Cardiac septum (tissue), 1 donor: Measurements from ENCODE around the gene FAM240A. TPM values are rescaled to one million over a fixed set of nuclear protein-coding genes. Genes with fewer than 3 reads are reported as not detected.
"Not testable (repeated sequence)": the region's sequence is repeated elsewhere in the genome, so short reads cannot be mapped to it uniquely, and the experiment has no call there.

Experiments used
- DNase-seq: peaks from one replicate; pipeline ENCODE4 v3.0.0-alpha.2; 2020; ENCODE audit warnings: low spot score
- intact Hi-C: fragments of 100-400 bp; cut with DNase I; formaldehyde crosslinking; loops from one replicate; pipeline ENCODE4 v1.14.0; 2022
- long read RNA-seq: library from polyadenylated mRNA; unstranded; transcript quantifications from one replicate; pipeline ENCODE4 v2.0.0, GENCODE V29; 2021
- total RNA-seq: library from RNA; stranded (reverse); fragmentation: NEBNext Ultra II Directional; extraction: Animal tissue kit (Norgen Biotek cat#: 25700); gene quantifications from one replicate; pipeline ENCODE4 v1.2.1, GENCODE V29; 2021
- donor health status: DM: no; HTN: no; CAD: no.

Gene FAM240A
- not detected for total RNA-seq
- long read RNA-seq: 0 reads

DNA sequence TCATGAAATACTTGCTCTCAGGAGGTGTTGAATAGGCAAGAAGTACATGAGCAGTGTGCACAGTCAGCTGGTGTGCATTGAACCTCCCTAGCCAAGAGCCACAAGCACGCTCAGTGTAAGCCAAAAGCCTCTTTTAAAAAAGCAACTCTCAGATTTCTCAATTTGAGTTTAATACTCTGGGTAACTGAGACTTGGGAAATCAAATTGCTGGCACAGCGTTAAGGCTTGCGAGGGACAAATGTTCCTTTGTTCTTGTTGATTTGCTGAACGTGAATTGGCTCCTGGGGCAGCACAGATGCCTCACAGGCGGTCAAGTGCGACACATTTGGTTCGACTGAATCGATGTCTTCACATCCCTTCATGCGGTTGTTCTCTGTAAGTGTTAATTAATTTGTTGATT is at the start of gene FAM240A:
FAM240A (plus strand) TSS at position 202 of the 400 bp plus-strand sequence; CDS start at position 361, 159 bp downstream.
- DNase-seq: no peak
- intact Hi-C loops: no loop called here

DNA sequence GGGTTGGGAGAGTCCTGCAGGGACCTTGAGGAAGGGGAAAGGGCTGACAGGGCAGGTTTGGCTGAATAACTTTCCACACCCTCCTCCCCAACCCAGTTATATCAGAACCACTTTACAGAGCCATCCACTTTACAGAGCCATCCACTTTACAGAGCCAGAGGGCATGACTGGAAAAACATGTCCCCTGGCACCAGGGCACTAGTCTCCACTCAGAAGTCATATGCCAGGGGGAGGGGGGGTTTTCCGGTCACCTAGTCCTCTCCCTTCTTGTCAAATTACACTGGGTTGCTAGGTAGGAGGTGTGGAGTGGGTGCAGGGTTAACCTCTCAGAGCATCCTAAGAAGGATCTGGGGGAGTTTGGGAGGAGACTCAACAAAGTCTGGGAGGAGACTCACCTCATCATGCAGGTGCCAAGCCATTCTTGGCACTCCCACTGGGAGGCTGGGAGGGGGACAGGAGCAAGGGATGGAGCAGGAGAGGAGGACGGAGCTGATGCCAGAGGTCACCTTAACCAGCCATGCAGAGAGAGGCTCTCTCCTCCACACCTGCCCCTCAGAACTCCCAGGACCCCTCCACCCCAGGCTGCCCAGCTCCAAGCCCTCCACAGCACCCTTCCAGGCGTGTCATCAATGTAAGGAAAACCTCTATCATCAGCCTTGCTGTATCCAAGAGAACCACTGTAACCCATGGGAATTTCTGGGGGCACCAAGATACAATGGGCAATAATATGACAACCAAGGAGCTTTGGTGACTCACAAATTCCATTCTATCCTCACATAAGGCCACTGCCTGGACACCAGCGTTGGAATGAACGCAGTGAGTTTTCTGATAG is 47.9 kb upstream of the FAM240A start:
- intact Hi-C loops: no loop called here
- peak; percentile 83 for DNase-seq

DNA sequence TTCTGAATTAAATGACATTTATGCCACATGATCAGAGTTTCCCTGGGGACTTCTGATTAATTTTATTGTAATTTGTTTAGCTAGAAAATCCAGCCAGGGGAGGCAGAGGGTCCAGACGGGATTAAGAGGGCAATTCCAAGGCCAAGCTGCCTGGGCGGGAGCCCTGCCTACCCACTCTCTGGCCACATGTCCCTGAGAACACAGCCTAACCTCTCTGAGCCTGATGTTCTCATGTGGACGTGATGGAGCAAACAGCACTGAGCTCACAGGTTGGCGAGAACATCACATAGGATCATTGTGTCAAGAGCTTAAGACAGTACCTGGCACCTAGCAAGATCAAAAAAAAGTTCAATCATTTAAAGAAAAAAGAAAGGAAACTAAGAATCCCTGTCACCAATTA is 47.2 kb upstream of the FAM240A start:
- intact Hi-C loops: no loop called here
- no peak for DNase-seq

DNA sequence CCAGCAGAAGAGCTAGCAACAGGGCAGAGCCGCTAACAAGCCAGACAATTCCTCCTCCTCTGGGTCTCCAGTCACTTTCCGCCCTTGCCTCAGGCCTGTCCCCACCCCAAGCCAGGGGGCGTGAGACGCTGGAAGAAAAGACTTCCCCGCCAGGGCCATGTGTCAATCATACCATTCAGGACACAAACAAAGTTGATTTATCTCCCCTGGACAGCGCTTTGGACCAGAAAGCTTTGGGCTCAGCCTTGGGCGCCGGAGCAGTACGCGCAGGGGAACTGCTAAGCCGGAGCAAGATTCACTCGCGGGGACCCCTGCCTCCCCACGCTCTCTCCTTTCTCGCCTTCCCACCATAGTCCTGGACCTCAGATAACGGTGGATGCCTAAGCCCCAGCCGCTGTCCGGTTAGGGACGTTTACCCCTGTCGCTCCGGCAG is 46.7 kb upstream of the FAM240A start:
- intact Hi-C loops: loop anchor here (1.0 to 2.0 kb wide), 3 partner anchors 95 to 298 kb away; partner anchors contain the start of gene MYL3
- peak; percentile 79 for DNase-seq

DNA sequence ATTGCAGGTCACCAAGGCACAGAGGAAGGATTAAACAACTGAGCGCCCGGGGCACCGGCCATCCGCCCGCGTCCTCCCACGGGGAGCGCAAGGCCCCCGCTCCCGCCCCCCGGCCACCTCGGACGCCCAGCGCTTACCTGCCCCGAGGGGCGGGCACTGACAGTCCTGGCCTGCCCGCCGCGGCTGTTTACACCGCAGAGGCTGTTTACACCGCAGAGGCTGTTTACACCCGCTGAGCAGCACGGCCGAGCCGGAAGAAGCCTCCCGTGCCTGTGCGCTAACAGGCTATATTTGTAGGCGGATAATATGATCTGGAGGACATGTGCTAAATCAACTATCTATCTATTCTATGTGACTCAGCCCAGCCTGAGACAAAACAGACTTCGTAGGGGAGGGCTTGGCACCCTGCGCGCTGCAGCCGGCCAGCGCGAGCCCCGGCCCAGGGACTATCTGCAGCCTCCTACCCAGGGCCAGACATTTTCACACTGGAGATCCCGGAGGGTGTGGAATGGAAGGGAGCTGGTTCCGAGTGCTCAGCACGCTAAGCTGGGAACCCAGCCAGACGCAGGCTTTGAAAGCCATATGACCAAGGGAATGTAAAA is 46.2 kb upstream of the FAM240A start, which contains the start of gene LRRC2:
LRRC2 (minus strand) TSS at position 263 of the 602 bp plus-strand sequence. CDS start 14,711 bp downstream, outside the sequence.
- intact Hi-C loops: loop anchor here (1.0 to 2.0 kb wide), 3 partner anchors 94 to 297 kb away; partner anchors contain the start of gene MYL3
- DNase-seq: peak; percentile 84

DNA sequence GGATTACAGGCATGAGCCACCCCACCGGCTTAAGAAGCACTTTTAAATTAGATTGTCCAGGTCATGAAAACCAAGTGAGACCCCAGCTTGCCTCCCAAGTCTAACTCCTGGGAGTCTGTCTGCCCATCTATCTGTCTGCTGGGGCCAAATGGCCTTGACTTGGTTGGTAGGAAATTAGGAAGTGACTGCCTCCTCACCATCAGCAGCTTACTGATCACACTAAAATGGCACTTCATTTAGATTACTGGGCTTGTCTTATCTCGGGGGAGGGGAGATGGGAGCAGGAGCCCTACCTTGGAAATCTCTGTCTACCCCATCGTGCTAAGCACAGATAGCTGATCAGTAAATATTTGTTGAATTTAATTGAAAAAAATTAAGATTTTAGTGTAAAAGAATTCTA is 40.6 kb upstream of the FAM240A start:
- no peak for DNase-seq
- intact Hi-C loops: loop anchor here (5.0 kb wide), 1 partner anchor 56 kb away; no protein-coding TSS in a partner anchor

DNA sequence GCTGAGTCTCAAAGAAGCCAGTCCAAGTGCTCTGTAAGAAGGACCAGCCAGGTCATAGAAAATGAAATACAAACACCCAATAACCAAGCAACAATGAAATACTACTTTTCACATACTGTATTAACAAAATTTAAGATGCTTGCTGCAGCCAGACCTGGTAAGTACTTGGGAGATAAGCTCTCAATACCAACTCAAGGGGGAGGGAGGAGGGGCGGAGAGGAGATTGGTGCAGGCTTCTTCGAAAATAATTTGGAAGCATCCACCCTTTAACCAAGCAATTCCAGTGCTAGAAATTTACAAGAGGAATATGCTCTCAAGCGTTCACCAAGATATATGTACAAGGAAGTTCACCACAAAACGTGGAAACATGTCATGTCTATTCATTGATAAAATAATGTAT is 38.6 kb upstream of the FAM240A start:
- no peak for DNase-seq
- intact Hi-C loops: loop anchor here (5.0 kb wide), 1 partner anchor 54 kb away; no protein-coding TSS in a partner anchor

DNA sequence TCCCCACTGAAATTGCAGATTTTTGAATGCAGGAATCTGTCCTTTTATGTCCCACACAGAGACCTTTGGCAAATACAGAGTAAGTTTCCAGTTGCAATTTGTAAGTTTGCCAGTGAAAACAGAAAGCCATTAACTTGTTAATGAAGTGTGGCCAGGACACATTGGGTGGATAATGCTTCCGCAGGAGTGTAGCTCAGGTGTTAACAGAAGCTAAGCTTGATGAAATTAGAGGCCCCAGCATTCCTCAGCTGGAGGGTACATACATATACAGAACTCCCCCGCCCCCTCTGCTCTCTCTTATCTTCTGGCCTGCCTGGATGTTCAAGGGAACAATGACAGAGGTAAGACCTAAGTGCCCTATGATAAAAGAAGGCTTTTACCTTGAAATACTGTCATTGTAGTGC is 38.1 kb upstream of the FAM240A start:
- no peak for DNase-seq
- intact Hi-C loops: loop anchor here (5.0 kb wide), 1 partner anchor 53 kb away; no protein-coding TSS in a partner anchor

DNA sequence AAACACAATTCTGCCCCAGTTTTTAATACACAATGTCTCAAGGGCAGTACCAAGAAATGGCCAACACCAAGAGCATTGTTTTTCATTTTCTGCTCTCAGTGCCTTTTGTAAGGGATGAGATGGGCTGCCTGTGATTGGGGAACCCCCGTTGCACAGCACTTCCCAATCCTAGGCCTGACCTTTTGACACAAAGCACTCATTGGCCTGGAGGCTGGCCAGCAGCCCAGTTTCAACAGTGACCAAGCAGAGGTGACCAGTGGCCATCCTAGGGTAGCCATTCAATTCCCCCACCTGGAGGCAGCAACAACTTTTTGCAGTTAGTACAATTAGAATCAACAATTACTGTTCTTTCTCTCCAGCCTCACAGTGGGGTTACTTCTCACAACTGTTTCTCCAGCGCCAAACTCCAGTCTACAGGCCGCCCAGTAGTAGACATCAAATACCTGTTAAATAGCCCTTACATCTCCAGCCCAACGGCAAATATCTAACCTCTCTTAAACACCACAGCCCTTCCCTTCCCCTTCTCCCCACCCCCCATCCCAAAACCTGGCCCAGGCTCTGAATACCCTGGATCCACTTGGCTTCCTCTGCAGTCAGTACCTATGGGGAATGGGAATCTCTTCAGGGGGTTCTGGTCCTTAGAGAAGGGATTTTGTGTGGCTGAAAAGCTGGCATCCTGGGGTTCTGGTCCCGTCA is 37.3 kb upstream of the FAM240A start:
- DNase-seq: no peak
- intact Hi-C loops: loop anchor here (5.0 kb wide), 1 partner anchor 52 kb away; no protein-coding TSS in a partner anchor

DNA sequence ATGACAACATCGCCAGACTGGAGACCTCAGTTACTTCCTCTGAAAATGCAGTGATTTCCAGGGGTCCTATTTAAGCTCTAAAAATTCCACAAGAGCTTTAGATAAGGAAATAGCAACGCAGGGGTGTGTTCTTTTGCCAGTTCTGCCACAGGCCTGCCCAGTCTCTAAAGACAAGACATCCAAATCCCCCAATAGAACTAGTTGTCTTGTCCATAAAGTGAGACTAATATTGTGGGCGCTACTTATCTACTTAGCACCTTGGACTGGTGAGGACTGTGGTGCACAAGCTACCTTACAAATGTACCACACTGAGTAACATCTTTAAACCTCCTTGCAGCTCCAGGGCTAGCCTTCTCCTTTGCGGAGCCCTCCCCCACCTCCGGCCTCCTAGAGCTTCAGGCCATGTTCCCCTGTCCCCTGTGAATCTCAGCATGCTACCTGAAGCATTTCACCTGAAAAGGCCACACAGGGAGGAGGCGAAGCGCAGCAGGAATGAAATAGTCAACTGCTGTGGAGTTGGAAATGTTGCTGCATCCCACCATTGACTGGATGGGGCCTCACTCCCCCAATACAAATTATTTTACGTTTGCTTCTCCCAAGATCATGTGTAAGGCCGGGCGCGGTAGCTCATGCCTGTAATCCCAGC is 36.6 kb upstream of the FAM240A start:
- DNase-seq: no peak
- intact Hi-C loops: no loop called here

DNA sequence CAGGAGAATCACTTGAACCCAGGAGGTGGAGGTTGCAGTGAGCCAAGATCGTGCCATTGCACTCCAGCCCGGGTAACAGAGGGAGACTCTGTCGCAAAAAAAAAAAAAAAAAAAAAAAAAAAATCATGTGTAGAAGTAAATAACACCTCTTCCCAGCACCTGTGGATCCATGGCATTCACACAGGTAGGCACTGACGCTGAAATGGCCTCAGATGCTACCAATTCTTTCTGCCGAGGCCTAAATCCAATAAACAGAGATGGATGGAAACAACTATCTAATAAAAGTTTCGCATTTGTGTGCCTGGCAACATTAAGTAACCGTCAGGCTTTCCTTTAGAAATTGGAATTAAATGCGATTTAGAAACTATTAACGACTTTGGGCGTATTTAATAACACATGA is 35.9 kb upstream of the FAM240A start:
- intact Hi-C loops: no loop called here
- DNase-seq: no peak

DNA sequence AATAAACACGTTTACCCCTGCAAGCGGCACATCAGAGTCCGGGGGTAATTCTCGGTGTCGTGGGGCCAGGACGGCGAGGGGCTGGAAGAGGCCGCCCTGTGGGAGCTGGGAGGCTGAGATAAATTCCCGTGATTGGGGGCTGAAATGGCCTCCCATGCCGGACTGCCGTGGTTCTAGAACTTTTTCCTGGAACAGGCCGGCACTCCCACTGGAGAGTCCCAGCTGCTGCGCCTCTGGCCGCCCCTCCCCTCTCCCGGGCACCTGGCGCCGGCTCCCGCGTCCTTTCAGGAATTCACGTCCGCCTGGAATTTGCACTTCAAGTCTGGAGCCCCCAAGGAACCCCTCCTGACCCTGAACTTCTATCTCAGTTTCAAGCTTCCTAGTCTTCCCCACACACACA is 35.4 kb upstream of the FAM240A start:
- no peak for DNase-seq
- intact Hi-C loops: no loop called here

DNA sequence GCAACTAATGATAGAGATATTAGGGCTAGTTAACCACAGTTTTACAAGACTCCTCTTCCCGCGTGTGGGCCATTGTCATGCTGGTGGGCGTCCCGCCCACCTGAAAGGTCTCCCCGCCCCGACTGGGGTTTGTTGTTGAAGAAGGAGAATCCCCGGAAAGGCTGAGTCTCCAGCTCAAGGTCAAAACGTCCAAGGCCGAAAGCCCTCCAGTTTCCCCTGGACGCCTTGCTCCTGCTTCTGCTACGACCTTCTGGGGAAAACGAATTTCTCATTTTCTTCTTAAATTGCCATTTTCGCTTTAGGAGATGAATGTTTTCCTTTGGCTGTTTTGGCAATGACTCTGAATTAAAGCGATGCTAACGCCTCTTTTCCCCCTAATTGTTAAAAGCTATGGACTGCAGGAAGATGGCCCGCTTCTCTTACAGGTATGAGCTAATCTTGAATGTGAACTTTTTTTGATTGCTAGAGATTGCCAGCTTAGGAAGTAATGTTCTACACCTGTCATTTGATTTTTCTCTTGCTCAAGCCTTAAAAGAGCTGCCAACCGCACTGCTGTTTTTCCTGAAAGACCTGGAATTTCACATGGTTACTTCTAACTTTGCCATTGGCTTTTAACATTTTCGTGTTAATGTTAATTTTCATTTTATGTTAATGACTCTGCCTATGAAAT is 34.6 kb upstream of the FAM240A start:
- DNase-seq, intact Hi-C loops: not testable (repeated sequence)

DNA sequence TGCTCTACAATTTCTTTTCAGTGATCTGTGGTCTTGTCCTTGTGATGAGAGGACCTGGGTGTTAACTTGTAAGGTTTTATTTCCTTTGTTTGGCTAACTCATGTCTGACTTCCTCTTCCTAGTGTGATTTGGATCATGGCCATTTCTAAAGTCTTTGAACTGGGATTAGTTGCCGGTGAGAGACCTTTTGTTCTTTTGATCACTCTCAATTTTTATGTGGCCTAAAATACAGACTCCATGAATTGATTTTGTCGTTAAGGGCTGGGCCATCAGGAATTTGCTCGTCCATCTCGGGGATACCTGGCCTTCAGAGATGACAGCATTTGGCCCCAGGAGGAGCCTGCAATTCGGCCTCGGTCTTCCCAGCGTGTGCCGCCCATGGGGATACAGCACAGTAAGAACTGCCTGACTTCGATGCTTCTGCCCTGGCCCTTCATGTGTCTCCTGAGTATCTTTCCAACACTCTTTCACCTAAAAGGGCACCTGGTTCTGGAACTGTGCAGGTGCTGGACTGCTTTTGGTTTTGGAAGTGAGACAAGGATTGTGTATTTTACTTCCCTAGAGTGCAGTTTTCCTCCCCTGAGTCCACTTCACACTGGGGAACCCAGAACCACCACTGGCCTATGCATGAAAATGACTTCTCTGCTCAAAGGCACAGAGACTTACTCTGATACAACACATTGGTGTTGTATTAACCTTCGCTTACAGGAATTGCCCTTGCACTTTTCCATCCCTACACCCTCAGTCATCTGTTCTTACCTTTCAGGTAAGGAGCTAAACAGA is 33.2 kb upstream of the FAM240A start:
- intact Hi-C loops: no loop called here
- no peak for DNase-seq

DNA sequence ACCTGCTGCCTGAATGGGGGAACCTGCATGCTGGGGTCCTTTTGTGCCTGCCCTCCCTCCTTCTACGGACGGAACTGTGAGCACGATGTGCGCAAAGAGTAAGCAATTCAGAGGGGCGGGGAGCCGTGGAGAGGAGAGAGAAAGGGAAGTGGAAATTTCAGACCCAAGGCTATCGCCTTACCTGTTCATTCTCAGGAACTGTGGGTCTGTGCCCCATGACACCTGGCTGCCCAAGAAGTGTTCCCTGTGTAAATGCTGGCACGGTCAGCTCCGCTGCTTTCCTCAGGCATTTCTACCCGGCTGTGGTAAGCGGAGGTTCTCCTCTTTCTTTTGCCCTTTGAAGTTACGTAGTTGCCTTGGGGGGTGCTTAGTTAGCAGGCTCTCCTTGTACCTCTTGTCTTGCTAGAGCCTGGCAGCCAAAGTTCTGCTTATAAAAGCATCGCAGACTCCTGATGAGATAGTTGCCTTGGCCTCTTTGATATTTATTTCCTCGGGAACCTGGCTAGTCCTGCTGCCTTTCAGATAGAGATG is 32.5 kb upstream of the FAM240A start:
- DNase-seq: no peak
- intact Hi-C loops: no loop called here

DNA sequence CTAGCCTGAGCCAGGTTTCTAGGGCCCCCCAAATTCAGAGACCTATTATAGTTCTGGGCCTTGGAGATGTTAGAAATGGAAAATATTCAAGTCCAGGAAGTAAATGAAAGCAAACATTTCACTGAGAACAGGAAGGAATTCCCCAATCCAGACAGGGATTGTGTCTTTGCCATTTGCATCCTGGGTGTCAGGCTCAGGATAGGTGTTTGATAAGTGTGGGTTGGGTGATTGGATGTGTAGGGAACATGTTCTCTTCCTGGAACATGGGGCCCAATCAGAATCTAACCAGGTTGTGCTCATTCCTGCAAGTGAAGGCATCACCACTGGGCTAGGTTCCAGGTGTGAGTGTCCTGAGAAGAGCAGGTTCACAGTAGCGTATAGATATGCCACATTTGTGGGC is 31.6 kb upstream of the FAM240A start:
- intact Hi-C loops: no loop called here

DNA sequence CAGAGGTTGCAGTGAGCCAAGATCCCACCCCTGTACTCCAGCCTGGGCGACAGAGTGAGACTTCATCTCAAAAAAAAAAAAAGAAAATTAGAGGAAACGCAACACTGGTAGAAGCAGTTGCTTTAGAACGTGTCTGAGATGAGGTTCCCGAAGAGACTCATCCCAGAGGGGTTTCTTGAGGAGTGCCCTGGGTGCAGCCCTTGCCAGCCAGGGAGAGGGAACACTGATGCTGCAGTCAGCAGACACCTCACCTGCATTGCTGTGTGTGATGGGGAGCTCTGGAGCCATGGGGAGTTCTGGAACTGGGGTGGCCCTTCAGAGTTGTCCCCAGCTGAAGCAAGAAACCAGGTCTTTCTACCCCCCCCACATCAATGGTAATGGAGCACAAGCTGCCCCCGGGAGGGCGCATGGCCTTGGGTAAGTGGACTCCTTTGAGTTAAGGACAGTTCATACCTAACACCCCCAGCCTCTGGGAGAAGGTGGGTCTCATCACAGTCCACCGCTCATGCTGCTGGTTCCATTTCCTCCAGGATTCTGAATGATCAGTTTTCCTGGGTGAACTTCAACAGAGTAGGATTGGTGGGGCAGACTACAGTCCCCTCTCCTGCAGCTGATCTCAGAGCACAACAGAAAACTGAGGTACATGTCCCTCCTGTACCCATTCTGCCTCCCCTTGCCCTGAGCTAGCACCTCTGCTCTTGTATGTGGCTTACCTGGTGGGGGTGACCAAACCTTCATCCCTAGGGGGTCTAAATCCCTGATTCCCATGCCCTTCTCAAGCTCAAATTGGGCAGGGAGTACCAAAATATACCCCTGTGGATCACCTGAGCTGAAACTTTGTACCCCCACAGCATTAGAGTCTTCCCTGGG is 27.5 kb upstream of the FAM240A start:
- no peak for DNase-seq
- intact Hi-C loops: no loop called here

More for the DNA sequence above, 31.6 kb upstream of the FAM240A start:
- DNase-seq: no peak
